OCI-LY3 (cell line): ENCODE data around the gene SPIN1.

Experiments
- CTCF ChIP-seq: fragments of 200-600, 300-600 bp; sonication (generic); IDR thresholded peaks from 2 replicates; pipeline ENCODE4 v1.5.1; 2014; ENCODE audit warnings: antibody characterized with exemption, low read length, low read depth
- EZH2phosphoT487 ChIP-seq: fragments of 200-600 bp; shearing (Covaris generic); IDR thresholded peaks from 2 replicates; pipeline ENCODE4 v1.6.1; 2018; ENCODE audit warnings: antibody characterized with exemption, mixed run types, low read depth

GRCh38 chr9:88521308-88521707 lies 133.1 kb downstream of the SPIN1 start:
- TF ChIP-seq CTCF (no peak), EZH2phosphoT487 (no peak)
